Kidney (tissue), 14 donors: Measurements from ENCODE around the gene CD244. TPM values are rescaled to one million over a fixed set of nuclear protein-coding genes. Genes with fewer than 3 reads are reported as not detected.

Source experiments
- DNase-seq, 5 donors: peaks; one replicate each; pipeline ENCODE4 v3.0.0-alpha.2; 2013 to 2020
- FAIRE-seq: peaks from 2 replicates; lab custom pipeline; 2012; peaks lifted over from hg19 to GRCh38; lab: Jason Lieb, UNC
- H3K27ac ChIP-seq, 2 donors: one replicate each; pipeline ENCODE4 v1.7.0; 2013; ENCODE audit warnings: low read depth in 2 of 2, low read length in 2 of 2, inconsistent platforms in 1 of 2
- H3K27me3 ChIP-seq: one replicate; pipeline ENCODE4 v1.7.1; 2013; ENCODE audit warnings: low read length, inconsistent platforms; ENCODE audit not compliant: control insufficient read depth, insufficient read depth
- H3K36me3 ChIP-seq, 3 donors: one replicate each; pipeline versions ENCODE4 v1.7.0 to v1.7.1; 2013; ENCODE audit warnings: low read length in 3 of 3, control low read depth in 1 of 3, inconsistent platforms in 1 of 3; ENCODE audit not compliant: insufficient read depth in 3 of 3, control insufficient read depth in 2 of 3
- H3K4me1 ChIP-seq, 3 donors: one replicate each; pipeline versions ENCODE4 v1.7.0 to v1.7.1; 2013; ENCODE audit warnings: low read length in 3 of 3, inconsistent platforms in 1 of 3, low read depth in 1 of 3; ENCODE audit not compliant: control insufficient read depth in 2 of 3, insufficient read depth in 2 of 3
- H3K4me3 ChIP-seq, 3 donors: one replicate each; pipeline versions ENCODE4 v1.7.0 to v1.8.1; 2013; ENCODE audit warnings: low read length in 3 of 3, control low read depth in 1 of 3, inconsistent platforms in 1 of 3
- H3K9ac ChIP-seq, 3 donors: one replicate each; pipeline versions ENCODE4 v1.7.0 to v1.7.1; 2013; ENCODE audit warnings: low read length in 3 of 3, control low read depth in 1 of 3, inconsistent platforms in 1 of 3
- H3K9me3 ChIP-seq, 3 donors: one replicate each; pipeline versions ENCODE4 v1.7.0 to v1.7.1; 2013; ENCODE audit warnings: low read length in 3 of 3, control low read depth in 1 of 3, inconsistent platforms in 1 of 3; ENCODE audit not compliant: control insufficient read depth in 2 of 3, insufficient read depth in 1 of 3
- CTCF ChIP-seq: IDR thresholded peaks from 3 replicates; pipeline ENCODE4 v1.5.1; 2012; ENCODE audit warnings: mild to moderate bottlenecking, moderate library complexity, borderline replicate concordance; ENCODE audit not compliant: insufficient read depth; ENCODE audit errors: extremely low read depth
- intact Hi-C: fragments of 100-400 bp; cut with DNase I; formaldehyde crosslinking; loops from one replicate; pipeline ENCODE4 v1.11.1; 2022
- polyA plus RNA-seq: library from polyadenylated mRNA; stranded (reverse); fragments of 350-450 nt; fragmentation: Illumina TruSeq; extraction: RNeasy Lipid Tissue Mini Kit (QIAGEN cat#74804); gene quantifications from one replicate; pipeline ENCODE4 v1.2.3, GENCODE V29; 2014; ENCODE audit warnings: low read depth, low replicate concordance; ENCODE audit not compliant: insufficient read depth
- total RNA-seq: library from RNA; stranded (reverse); fragmentation: NEBNext Ultra II Directional; extraction: Animal tissue kit (Norgen Biotek cat#: 25700); gene quantifications from one replicate; pipeline ENCODE4 v1.2.1, GENCODE V29; 2021
- donor health status: control.
- donor health status: control.
- donor health status: control.
- donor health status: control.
- donor health status: control.
- donor health status: DM: yes; HTN: yes; CAD: no.
- donor health status: Normal renal cell carcinoma (clear cell type).

Gene CD244
- total and polyA plus RNA-seq, 2 donors from 2014 or later: 0.15 to 1.8 TPM

- Histone ChIP-seq H3K27me3 (no peaks in the 10 kb centered on the region), H3K36me3 (no peaks in the 10 kb centered on the region), H3K4me1 (no peaks in the 10 kb centered on the region), H3K9ac (no peak overlapping the region), H3K4me3 (no peak overlapping the region), H3K27ac (no peak overlapping the region), H3K9me3 (no peaks in the 10 kb centered on the region)
- TF ChIP-seq CTCF: no peak
- DNase-seq (no peak), FAIRE-seq (no peak)
- intact Hi-C loops: no loop called here
These were observed 80.6 kb downstream of the CD244 start for GRCh38 chr1:160781914-160782689.

- Histone ChIP-seq H3K4me1 (no peaks in the 10 kb centered on the region), H3K9ac (no peak overlapping the region), H3K4me3 (no peak overlapping the region), H3K36me3 (no peaks in the 10 kb centered on the region), H3K27ac (no peak overlapping the region), H3K9me3 (no peaks in the 10 kb centered on the region), H3K27me3 (no peaks in the 10 kb centered on the region)
- intact Hi-C loops: no loop called here
- peak in 4 of 5 donors; percentile 36 to 79 (median 72) for DNase-seq
- no peak for TF ChIP-seq CTCF
- FAIRE-seq: no peak
These were observed 81.4 kb downstream of the CD244 start for GRCh38 chr1:160781186-160781766.

GRCh38 chr1:160780398-160780755 is 82.3 kb downstream of the CD244 start:
- intact Hi-C loops: no loop called here
- H3K4me1 ChIP-seq: no peaks in the 10 kb centered on the region
- no peaks in the 10 kb centered on the region for H3K27me3 ChIP-seq
- H3K9me3 ChIP-seq: no peaks in the 10 kb centered on the region
- DNase-seq: no peak
- no peak for FAIRE-seq
- no peaks in the 10 kb centered on the region for H3K36me3 ChIP-seq
- H3K9ac ChIP-seq: no peak overlapping the region
- H3K4me3 ChIP-seq: no peak overlapping the region
- no peak for TF ChIP-seq CTCF
- H3K27ac ChIP-seq: no peak overlapping the region

Other genes with a start within 250 kb of the CD244 start
- 3.3 TPM for gene SLAMF1, start 215.8 kb downstream of the CD244 start, total RNA-seq
- 0.13 TPM for gene SLAMF1, start 215.8 kb downstream of the CD244 start, polyA plus RNA-seq
- gene CD48, start 151.1 kb downstream of the CD244 start, total RNA-seq: 20.5 TPM
- 3.2 TPM for gene CD48, start 151.1 kb downstream of the CD244 start, polyA plus RNA-seq
- 13.9 TPM for gene SLAMF7, start 123.6 kb downstream of the CD244 start, total RNA-seq
- 0.65 TPM for gene SLAMF7, start 123.6 kb downstream of the CD244 start, polyA plus RNA-seq
- 3.5 TPM for gene LY9, start 66.7 kb downstream of the CD244 start, total RNA-seq
- 0.41 TPM for gene LY9, start 66.7 kb downstream of the CD244 start, polyA plus RNA-seq
- gene ITLN1, start 22.3 kb upstream of the CD244 start, total RNA-seq: not detected
- 15.4 TPM for gene ITLN1, start 22.3 kb upstream of the CD244 start, polyA plus RNA-seq
- gene ITLN2, start 91.9 kb upstream of the CD244 start, total RNA-seq: not detected
- 0.88 TPM for gene ITLN2, start 91.9 kb upstream of the CD244 start, polyA plus RNA-seq
- 117 TPM for gene F11R, start 158.3 kb upstream of the CD244 start, total RNA-seq
- gene F11R, start 158.3 kb upstream of the CD244 start, polyA plus RNA-seq: 36.9 TPM
- 74.5 TPM for gene TSTD1, start 176.1 kb upstream of the CD244 start, total RNA-seq
- gene TSTD1, start 176.1 kb upstream of the CD244 start, polyA plus RNA-seq: 200 TPM
- 56.1 TPM for gene USF1, start 183.1 kb upstream of the CD244 start, total RNA-seq
- gene USF1, start 183.1 kb upstream of the CD244 start, polyA plus RNA-seq: 48.7 TPM
- 21.6 TPM for gene ARHGAP30, start 207.0 kb upstream of the CD244 start, total RNA-seq
- gene ARHGAP30, start 207.0 kb upstream of the CD244 start, polyA plus RNA-seq: 1.2 TPM
- 12.8 TPM for gene NECTIN4, start 226.7 kb upstream of the CD244 start, total RNA-seq
- 2.7 TPM for gene NECTIN4, start 226.7 kb upstream of the CD244 start, polyA plus RNA-seq
- gene KLHDC9, start 235.5 kb upstream of the CD244 start, total RNA-seq: 21.9 TPM
- gene KLHDC9, start 235.5 kb upstream of the CD244 start, polyA plus RNA-seq: 32.2 TPM